Esophagus squamous epithelium (tissue), 4 donors: ENCODE data around the gene ZDHHC3.

Experiments used
- POLR2A ChIP-seq, 4 donors: fragments of 450-650 bp; IDR thresholded peaks; one replicate each; pipeline ENCODE4 v1.6.1; 2017; ENCODE audit warnings: antibody characterized with exemption in 4 of 4, mild to moderate bottlenecking in 4 of 4, moderate library complexity in 3 of 4
- TF ChIP-seq, protein P1 (sequence below), 6 experiments: fragments of 450-650 bp in 4 of 6; fragments of 200-600 bp in 2 of 6; sonication (generic) in 2 of 6; IDR thresholded peaks; one replicate each; pipeline ENCODE4 v1.5.1; 2016 to 2019; ENCODE audit warnings: antibody characterized with exemption in 6 of 6, mild to moderate bottlenecking in 4 of 6, moderate library complexity in 4 of 6

DNA sequence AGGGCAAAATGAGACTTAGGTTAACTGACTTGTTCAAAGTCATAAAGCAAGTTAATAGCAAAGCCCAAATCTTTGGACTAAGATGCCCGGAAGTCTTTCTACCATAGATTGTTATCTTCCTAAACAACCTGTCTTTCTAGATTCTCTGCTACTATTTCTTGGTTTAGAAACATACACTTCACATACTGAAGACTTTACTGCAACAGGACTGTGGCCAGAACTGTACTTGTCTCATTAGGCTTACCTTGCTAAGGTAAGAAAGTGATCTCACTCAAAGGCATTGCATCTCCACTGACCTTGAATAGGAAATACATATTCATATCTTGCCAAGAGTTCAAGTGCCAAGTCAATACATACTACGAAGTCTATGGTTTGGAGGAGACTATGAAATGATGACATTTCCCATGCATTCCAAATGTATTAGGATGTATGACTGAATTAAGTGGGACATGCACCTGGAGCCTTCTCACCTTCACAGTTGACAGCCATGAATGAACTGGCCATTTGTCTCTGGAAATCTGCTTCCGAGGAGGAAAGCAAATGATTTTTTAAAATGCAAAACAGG is 5.0 kb downstream of the ZDHHC3 start:
- TF ChIP-seq, protein P1, sequence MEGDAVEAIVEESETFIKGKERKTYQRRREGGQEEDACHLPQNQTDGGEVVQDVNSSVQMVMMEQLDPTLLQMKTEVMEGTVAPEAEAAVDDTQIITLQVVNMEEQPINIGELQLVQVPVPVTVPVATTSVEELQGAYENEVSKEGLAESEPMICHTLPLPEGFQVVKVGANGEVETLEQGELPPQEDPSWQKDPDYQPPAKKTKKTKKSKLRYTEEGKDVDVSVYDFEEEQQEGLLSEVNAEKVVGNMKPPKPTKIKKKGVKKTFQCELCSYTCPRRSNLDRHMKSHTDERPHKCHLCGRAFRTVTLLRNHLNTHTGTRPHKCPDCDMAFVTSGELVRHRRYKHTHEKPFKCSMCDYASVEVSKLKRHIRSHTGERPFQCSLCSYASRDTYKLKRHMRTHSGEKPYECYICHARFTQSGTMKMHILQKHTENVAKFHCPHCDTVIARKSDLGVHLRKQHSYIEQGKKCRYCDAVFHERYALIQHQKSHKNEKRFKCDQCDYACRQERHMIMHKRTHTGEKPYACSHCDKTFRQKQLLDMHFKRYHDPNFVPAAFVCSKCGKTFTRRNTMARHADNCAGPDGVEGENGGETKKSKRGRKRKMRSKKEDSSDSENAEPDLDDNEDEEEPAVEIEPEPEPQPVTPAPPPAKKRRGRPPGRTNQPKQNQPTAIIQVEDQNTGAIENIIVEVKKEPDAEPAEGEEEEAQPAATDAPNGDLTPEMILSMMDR (IDR thresholded peaks at IDR 0.05): no peak
- no peak for TF ChIP-seq POLR2A (IDR thresholded peaks at IDR 0.05)
